IMR-90 (cell line): ENCODE results near the gene TMEM97.

Experiments
- BHLHE40 ChIP-seq: fragments of 150-350 bp; IDR thresholded peaks from 2 replicates; pipeline ENCODE4 v1.6.1; 2016; ENCODE audit warnings: mild to moderate bottlenecking, low read depth, low read length
- FOS ChIP-seq: fragments of 150-350 bp; IDR thresholded peaks from 2 replicates; pipeline ENCODE4 v1.6.1; 2016; ENCODE audit warnings: low read depth, low read length
- MXI1 ChIP-seq: IDR thresholded peaks from 2 replicates; pipeline ENCODE4 v1.6.1; 2012; ENCODE audit warnings: low read depth, mild to moderate bottlenecking, low read length, moderate library complexity, borderline replicate concordance
- POLR2A ChIP-seq: IDR thresholded peaks from 2 replicates; pipeline ENCODE4 v1.6.1; 2012; ENCODE audit warnings: mild to moderate bottlenecking, low read depth, low read length
- RAD21 ChIP-seq: IDR thresholded peaks from 2 replicates; pipeline ENCODE4 v1.6.1; 2012; ENCODE audit warnings: low read length, improper control_type of control experiment
- SMC3 ChIP-seq: fragments of 150-350 bp; IDR thresholded peaks from 2 replicates; pipeline ENCODE4 v1.6.1; 2016; ENCODE audit warnings: low read depth, mild to moderate bottlenecking, antibody characterized with exemption, low read length, moderate library complexity
- TF ChIP-seq, protein P1 (sequence below): conservative IDR thresholded peaks from 2 replicates; pipeline ENCODE4 v1.5.1; 2012; ENCODE audit warnings: mild to moderate bottlenecking, low read depth, low read length, improper control_type of control experiment
- TF ChIP-seq, protein P2 (sequence below): fragments of 150-350 bp; IDR thresholded peaks from 2 replicates; pipeline ENCODE4 v1.6.1; 2016; ENCODE audit warnings: low read depth, mild to moderate bottlenecking, low read length, moderate library complexity, borderline replicate concordance

GRCh38 chr17:28365487-28365886 lies 46.5 kb downstream of the TMEM97 start:
- TF ChIP-seq SMC3 (no peak), POLR2A (no peak), BHLHE40 (no peak), RAD21 (no peak), FOS (no peak), MXI1 (no peak)
- TF ChIP-seq, protein P1, sequence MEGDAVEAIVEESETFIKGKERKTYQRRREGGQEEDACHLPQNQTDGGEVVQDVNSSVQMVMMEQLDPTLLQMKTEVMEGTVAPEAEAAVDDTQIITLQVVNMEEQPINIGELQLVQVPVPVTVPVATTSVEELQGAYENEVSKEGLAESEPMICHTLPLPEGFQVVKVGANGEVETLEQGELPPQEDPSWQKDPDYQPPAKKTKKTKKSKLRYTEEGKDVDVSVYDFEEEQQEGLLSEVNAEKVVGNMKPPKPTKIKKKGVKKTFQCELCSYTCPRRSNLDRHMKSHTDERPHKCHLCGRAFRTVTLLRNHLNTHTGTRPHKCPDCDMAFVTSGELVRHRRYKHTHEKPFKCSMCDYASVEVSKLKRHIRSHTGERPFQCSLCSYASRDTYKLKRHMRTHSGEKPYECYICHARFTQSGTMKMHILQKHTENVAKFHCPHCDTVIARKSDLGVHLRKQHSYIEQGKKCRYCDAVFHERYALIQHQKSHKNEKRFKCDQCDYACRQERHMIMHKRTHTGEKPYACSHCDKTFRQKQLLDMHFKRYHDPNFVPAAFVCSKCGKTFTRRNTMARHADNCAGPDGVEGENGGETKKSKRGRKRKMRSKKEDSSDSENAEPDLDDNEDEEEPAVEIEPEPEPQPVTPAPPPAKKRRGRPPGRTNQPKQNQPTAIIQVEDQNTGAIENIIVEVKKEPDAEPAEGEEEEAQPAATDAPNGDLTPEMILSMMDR: no peak
- TF ChIP-seq, protein P2, sequence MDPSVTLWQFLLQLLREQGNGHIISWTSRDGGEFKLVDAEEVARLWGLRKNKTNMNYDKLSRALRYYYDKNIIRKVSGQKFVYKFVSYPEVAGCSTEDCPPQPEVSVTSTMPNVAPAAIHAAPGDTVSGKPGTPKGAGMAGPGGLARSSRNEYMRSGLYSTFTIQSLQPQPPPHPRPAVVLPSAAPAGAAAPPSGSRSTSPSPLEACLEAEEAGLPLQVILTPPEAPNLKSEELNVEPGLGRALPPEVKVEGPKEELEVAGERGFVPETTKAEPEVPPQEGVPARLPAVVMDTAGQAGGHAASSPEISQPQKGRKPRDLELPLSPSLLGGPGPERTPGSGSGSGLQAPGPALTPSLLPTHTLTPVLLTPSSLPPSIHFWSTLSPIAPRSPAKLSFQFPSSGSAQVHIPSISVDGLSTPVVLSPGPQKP: no peak
